K562 (cell line): Measurements from ENCODE around the gene MAGI3. TPM values are rescaled to one million over a fixed set of nuclear protein-coding genes. Genes with fewer than 3 reads are reported as not detected.

Experiments
- ATAC-seq: fragments of 200-7000 bp; cut with Tn5 transposase; 3 replicates; pipeline ENCODE4 v1.9.1; 2020; ENCODE audit warnings: moderate library complexity
- BruUV-seq: library from RNA; stranded (reverse); fragments of 400-500 nt; replicated peaks from 2 replicates; lab custom pipeline; 2021; lab: Mats Ljungman, UMichigan
- CTCF ChIA-PET: fragments of 300-600 bp; formaldehyde crosslinking; extraction: SDS; loops from one replicate; lab custom pipeline; 2021; ENCODE audit warnings: low intra/inter-chr PET ratio; lab: Yijun Ruan, JAX
- POLR2A ChIA-PET: fragments of 300-600, 350-650 bp; sonication (Branson Sonifier 250); formaldehyde crosslinking; extraction: SDS; loops from one replicate; lab custom pipeline; 2021; ENCODE audit warnings: antibody characterized with exemption, inconsistent platforms; lab: Yijun Ruan, JAX
- DNase-seq, 4 experiments: peaks; one replicate each; pipeline versions ENCODE4 v3.0.0 to v3.0.0-alpha.2; 2011 to 2018; ENCODE audit warnings: low spot score in 3 of 4, mixed read lengths in 3 of 4; ENCODE audit errors: extremely low read depth in 1 of 4
- FAIRE-seq: peaks from 2 replicates; lab custom pipeline; 2011; peaks lifted over from hg19 to GRCh38; lab: Jason Lieb, UNC
- H2AFZ ChIP-seq: 2 replicates; pipeline ENCODE4 v1.6.0; 2011; ENCODE audit warnings: low read depth, low read length, control low read depth, inconsistent platforms
- H3K27ac ChIP-seq: fragments of 200-600 bp; 3 replicates; pipeline ENCODE4 v1.8.0; 2011; ENCODE audit warnings: low read depth, mild to moderate bottlenecking, control low read depth, inconsistent platforms, low read length, moderate library complexity, mixed read lengths; ENCODE audit errors: extremely low read depth
- H3K27me3 ChIP-seq, 2 experiments: fragments of 300-600 bp in 1 of 2; 2 replicates in 1 of 2; 3 replicates in 1 of 2; pipeline versions ENCODE4 v1.6.0 to v1.8.0; 2011; ENCODE audit warnings: inconsistent platforms in 2 of 2, low read length in 2 of 2, mild to moderate bottlenecking in 1 of 2, mixed read lengths in 1 of 2, moderate library complexity in 1 of 2; ENCODE audit not compliant: control insufficient read depth in 2 of 2, insufficient read depth in 2 of 2
- H3K36me3 ChIP-seq: fragments of 300-600 bp; 3 replicates; pipeline ENCODE4 v1.8.0; 2011; ENCODE audit warnings: mild to moderate bottlenecking, low read length, inconsistent platforms; ENCODE audit not compliant: control insufficient read depth, insufficient read depth
- H3K4me1 ChIP-seq, 2 experiments: fragments of 200-600 bp in 1 of 2; replicated peaks in 1 of 2; 2 replicates in 1 of 2; 3 replicates in 1 of 2; pipeline versions ENCODE4 v1.5.1 to v1.8.0; 2011; ENCODE audit warnings: inconsistent platforms in 2 of 2, low read length in 2 of 2, mild to moderate bottlenecking in 1 of 2, mixed read lengths in 1 of 2, moderate library complexity in 1 of 2; ENCODE audit not compliant: control insufficient read depth in 2 of 2, insufficient read depth in 2 of 2
- H3K4me2 ChIP-seq: 2 replicates; pipeline ENCODE4 v1.6.1; 2011; ENCODE audit warnings: low read length, control low read depth, inconsistent platforms, mixed read lengths; ENCODE audit not compliant: insufficient read depth
- H3K4me3 ChIP-seq: fragments of 200-600 bp; sonication (generic), shearing (Covaris generic); 2 replicates; pipeline ENCODE4 v1.5.1; 2016; ENCODE audit warnings: control low read depth, inconsistent platforms
- H3K79me2 ChIP-seq: fragments of 200-600 bp; 3 replicates; pipeline ENCODE4 v1.8.0; 2011; ENCODE audit warnings: low read length, inconsistent platforms; ENCODE audit not compliant: control insufficient read depth, insufficient read depth
- H3K9ac ChIP-seq, 2 experiments: 2 replicates each; pipeline versions ENCODE4 v1.6.0 to v1.6.1; 2011; ENCODE audit warnings: low read depth in 2 of 2, low read length in 2 of 2, control low read depth in 1 of 2, inconsistent platforms in 1 of 2, mild to moderate bottlenecking in 1 of 2, mixed read lengths in 1 of 2; ENCODE audit not compliant: insufficient read depth in 1 of 2
- H3K9me1 ChIP-seq: one replicate; pipeline ENCODE4 v1.6.0; 2011; ENCODE audit warnings: inconsistent platforms, mild to moderate bottlenecking, low read length, moderate library complexity; ENCODE audit not compliant: control insufficient read depth, insufficient read depth
- H3K9me3 ChIP-seq: replicated peaks from 2 replicates; pipeline ENCODE4 v1.5.1; 2011; ENCODE audit warnings: low read depth, low read length, inconsistent platforms; ENCODE audit not compliant: control insufficient read depth, insufficient read depth
- H4K20me1 ChIP-seq: replicated peaks from 2 replicates; pipeline ENCODE4 v1.6.1; 2011; ENCODE audit warnings: low read length, inconsistent platforms, mixed read lengths; ENCODE audit not compliant: control insufficient read depth, insufficient read depth
- ARID1B ChIP-seq: fragments of 450-650 bp; IDR thresholded peaks from 2 replicates; pipeline ENCODE4 v1.6.1; 2016; ENCODE audit warnings: antibody characterized with exemption, mild to moderate bottlenecking, inconsistent platforms
- MEIS2 ChIP-seq: fragments of 450-650 bp; IDR thresholded peaks from 2 replicates; pipeline ENCODE4 v1.6.1; 2014; ENCODE audit warnings: mild to moderate bottlenecking; ENCODE audit not compliant: partially characterized antibody
- RCOR1 ChIP-seq, 2 experiments: IDR thresholded peaks; 2 replicates each; pipeline ENCODE4 v1.6.1; 2012; ENCODE audit warnings: low read depth in 2 of 2, low read length in 2 of 2, borderline replicate concordance in 1 of 2, improper control_type of control experiment in 1 of 2
- REST ChIP-seq, 2 experiments: fragments of 450-650 bp; formaldehyde crosslinking in 1 of 2; IDR thresholded peaks; 2 replicates each; pipeline versions ENCODE4 v1.4.0 to v1.6.1; 2014 to 2020; ENCODE audit warnings: mild to moderate bottlenecking in 2 of 2, borderline replicate concordance in 1 of 2, low read depth in 1 of 2
- RFX7 ChIP-seq: fragments of 250-450 bp; sonication (Bioruptor Pico); IDR thresholded peaks from 2 replicates; pipeline ENCODE4 v1.5.1; 2021; ENCODE audit warnings: mild to moderate bottlenecking
- WGBS: fragments of 100-300 bp; shearing (Covaris generic); methylation state at CpG from one replicate; pipeline ENCODE4 v1.1.6; 2016; ENCODE audit warnings: low coverage, mixed read lengths; ENCODE audit not compliant: insufficient coverage; ENCODE audit errors: missing lambda C conversion rate; 5-methylcytosine and 5-hydroxymethylcytosine counted together
- in situ Hi-C: fragments of 300-500 bp; cut with MboI; formaldehyde crosslinking; loops from 4 replicates; pipeline ENCODE4 v1.15.0; 2018; ENCODE audit warnings: inconsistent platforms, mixed read lengths
- intact Hi-C: fragments of 100-400 bp; cut with micrococcal nuclease; formaldehyde crosslinking; loops from 2 replicates; pipeline ENCODE4 v1.14.2; 2022
- polyA plus RNA-seq, 8 experiments: library from polyadenylated mRNA; depleted of rRNA in 4 of 8; stranded (reverse) in 5 of 8; unstranded in 3 of 8; fragments of >200 nt; fragmentation: Nextera tagmentation in 2 of 8; fragmentation: Illumina TruSeq in 1 of 8; extraction: Ambion mirVana in 2 of 8; extraction: Trizol in 1 of 8; gene quantifications; 2 replicates each; pipeline versions ENCODE4 v1.2.1 to v1.2.3, GENCODE V29; 2011 to 2014; ENCODE audit warnings: inconsistent platforms in 1 of 8, missing spikeins in 1 of 8
- total RNA-seq, 7 experiments: library from RNA; depleted of rRNA in 6 of 7; stranded (reverse); fragments of >200 nt in 6 of 7; fragmentation: Illumina TruSeq in 2 of 7; extraction: Trizol in 2 of 7; gene quantifications; 2 replicates each; pipeline versions ENCODE4 v1.2.1 to v1.2.3, GENCODE V29; 2011 to 2021; ENCODE audit warnings: low replicate concordance in 1 of 7
- TF ChIP-seq, protein P1 (sequence below): fragments of 250-450 bp; sonication (Bioruptor Pico); IDR thresholded peaks from 2 replicates; pipeline ENCODE4 v1.5.0; 2020; ENCODE audit warnings: mild to moderate bottlenecking

The MAGI3 gene
- total and polyA plus RNA-seq, 9 of the 15 experiments (the other 6 are each of a cell fraction or from before 2014, with no cell fraction given) = 1.0 to 8.6 (median 5.5) TPM

DNA sequence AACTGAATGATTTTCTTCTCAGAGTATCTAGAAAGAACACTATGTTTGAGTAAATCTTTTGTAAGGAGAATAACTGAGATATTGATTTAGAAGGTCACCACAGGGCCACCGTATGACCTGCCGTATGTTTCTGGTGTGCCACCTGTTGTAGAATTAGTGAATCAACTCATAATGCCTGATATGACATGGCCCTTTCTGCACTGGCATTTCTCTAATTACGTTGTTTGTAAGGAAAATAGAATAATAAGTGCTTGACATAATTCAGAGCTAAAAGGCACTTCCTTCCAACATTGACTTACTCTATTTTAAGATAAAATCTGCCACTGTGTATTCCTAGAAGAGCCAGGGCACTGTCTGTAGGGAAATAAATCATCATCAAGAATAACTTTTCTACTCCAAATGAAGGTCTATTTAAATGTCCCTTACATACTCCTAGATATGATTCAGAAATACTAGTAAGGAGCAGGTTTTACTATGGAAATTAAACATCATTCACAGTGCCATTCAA, 267.3 kb downstream of the MAGI3 start (continued):
- TF ChIP-seq, protein P1, sequence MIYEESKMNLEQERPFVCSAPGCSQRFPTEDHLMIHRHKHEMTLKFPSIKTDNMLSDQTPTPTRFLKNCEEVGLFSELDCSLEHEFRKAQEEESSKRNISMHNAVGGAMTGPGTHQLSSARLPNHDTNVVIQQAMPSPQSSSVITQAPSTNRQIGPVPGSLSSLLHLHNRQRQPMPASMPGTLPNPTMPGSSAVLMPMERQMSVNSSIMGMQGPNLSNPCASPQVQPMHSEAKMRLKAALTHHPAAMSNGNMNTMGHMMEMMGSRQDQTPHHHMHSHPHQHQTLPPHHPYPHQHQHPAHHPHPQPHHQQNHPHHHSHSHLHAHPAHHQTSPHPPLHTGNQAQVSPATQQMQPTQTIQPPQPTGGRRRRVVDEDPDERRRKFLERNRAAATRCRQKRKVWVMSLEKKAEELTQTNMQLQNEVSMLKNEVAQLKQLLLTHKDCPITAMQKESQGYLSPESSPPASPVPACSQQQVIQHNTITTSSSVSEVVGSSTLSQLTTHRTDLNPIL (CRISPR knock-in tag) = no peak
- TF ChIP-seq ARID1B (no peak), MEIS2 (peak; percentile 47)

DNA sequence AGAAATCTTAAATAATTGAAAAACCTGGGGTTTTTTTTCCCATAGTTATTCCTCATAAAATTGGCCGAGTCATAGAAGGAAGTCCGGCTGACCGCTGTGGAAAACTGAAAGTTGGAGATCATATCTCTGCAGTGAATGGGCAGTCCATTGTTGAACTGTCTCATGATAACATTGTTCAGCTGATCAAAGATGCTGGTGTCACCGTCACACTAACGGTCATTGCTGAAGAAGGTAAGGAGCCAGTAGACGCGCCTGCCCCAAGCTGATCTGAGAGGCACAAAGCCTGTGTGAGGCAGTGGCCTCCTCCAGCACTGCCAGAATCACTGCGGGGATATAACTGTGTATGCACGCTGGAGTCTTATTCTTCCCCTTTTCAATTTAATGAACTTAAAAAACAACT, 268.7 kb downstream of the MAGI3 start:
- Histone ChIP-seq H3K79me2 (no peaks in the 10 kb centered on the region), H3K4me1 (peaks cover 3 to 28% of the 10 kb centered on the region in 2 experiments; a peak in 4 of 5 replicates), H3K9me3 (no peaks in the 10 kb centered on the region), H3K4me3 (no peak overlapping the region), H3K9me1 (no peaks in the 10 kb centered on the region), H3K9ac (peak overlapping the region; percentile 23 to 74; a peak in 1 of 4 replicates), H3K27me3 (no peaks in the 10 kb centered on the region), H4K20me1 (no peaks in the 10 kb centered on the region), H3K27ac (peak overlapping the region; percentile 59; the same call in 2 of the 3 replicates), H2AFZ (peak overlapping the region; percentile 77), H3K4me2 (peak overlapping the region; percentile 72), H3K36me3 (no peaks in the 10 kb centered on the region)
- intact Hi-C loops (no loop called here), in situ Hi-C loops (no loop called here)
- CTCF ChIA-PET = no interaction called here
- POLR2A ChIA-PET = interaction anchor here (1.0 to 1.5 kb wide), 2 partner anchors 11 to 17 kb away, joined by 3 to 5 read pairs; no protein-coding TSS in a partner anchor
- peak; percentile 90 for ATAC-seq
- DNase-seq = peak in 3 of 4 experiments; percentile 20 to 72 (median 35)
- WGBS = 4% methylated on average over 9 of the region's 9 CpGs
- FAIRE-seq = peak; percentile 75
- BruUV-seq = no TSS peak
- TF ChIP-seq REST (IDR thresholded peaks at IDR 0.05; ENCODE audit: borderline replicate concordance) (no peak), REST (CRISPR knock-in tag; IDR thresholded peaks at IDR 0.05; ENCODE audit: low read depth) (no peak), RCOR1 (IDR thresholded peaks at IDR 0.05; ENCODE audit: borderline replicate concordance in 1 of 2, low read depth in 2 of 2, low read length in 2 of 2) (peak in 1 of 2 experiments; percentile 88; a peak in 2 of 4 replicates), RFX7 (CRISPR knock-in tag) (no peak)
